WTC11 (cell line): ENCODE data around the gene PDE6B. TPM values are rescaled to one million over a fixed set of nuclear protein-coding genes. Genes with fewer than 3 reads are reported as not detected.

Experiments used
- ATAC-seq: fragments of 200-7000 bp; cut with Tn5 transposase; 2 replicates; pipeline ENCODE4 v1.10.0; 2021; ENCODE audit warnings: mild to moderate bottlenecking, moderate library complexity
- CTCF ChIA-PET: fragments of 300-600 bp; sonication (Branson Sonifier 250); formaldehyde crosslinking; loops from one replicate; lab custom pipeline; 2021; ENCODE audit warnings: antibody characterized with exemption; lab: Charles Lee
- POLR2A ChIA-PET: fragments of 350-600 bp; sonication (Branson Sonifier 250); formaldehyde crosslinking; loops from one replicate; lab custom pipeline; 2021; ENCODE audit warnings: antibody characterized with exemption; lab: Charles Lee
- DNase-seq: peaks from one replicate; pipeline ENCODE4 v3.0.0; 2021; ENCODE audit warnings: low spot score
- H3K27ac Mint-ChIP-seq: 2 replicates; pipeline ENCODE4 v1.8.0; 2021; ENCODE audit warnings: mixed read lengths
- H3K27me3 Mint-ChIP-seq: 2 replicates; pipeline ENCODE4 v1.8.0; 2021; ENCODE audit warnings: low read depth, mild to moderate bottlenecking, moderate library complexity, mixed read lengths
- H3K36me3 Mint-ChIP-seq: 2 replicates; pipeline ENCODE4 v1.8.0; 2021; ENCODE audit warnings: mixed read lengths
- H3K4me1 Mint-ChIP-seq: 2 replicates; pipeline ENCODE4 v1.8.0; 2022; ENCODE audit warnings: mixed read lengths
- H3K4me3 Mint-ChIP-seq: 2 replicates; pipeline ENCODE4 v1.8.0; 2021; ENCODE audit warnings: mild to moderate bottlenecking, moderate library complexity, mixed read lengths
- H3K9me3 Mint-ChIP-seq: 2 replicates; pipeline ENCODE4 v1.8.0; 2021; ENCODE audit warnings: mixed read lengths
- ATF1 ChIP-seq: sonication (generic); formaldehyde crosslinking; IDR thresholded peaks from 2 replicates; pipeline ENCODE4 v1.8.1; 2023; ENCODE audit warnings: mild to moderate bottlenecking, moderate library complexity, missing genetic modification reagents
- CBFB ChIP-seq: sonication (generic); formaldehyde crosslinking; IDR thresholded peaks from 2 replicates; pipeline ENCODE4 v1.8.1; 2022; ENCODE audit warnings: mild to moderate bottlenecking, low read depth, missing genetic modification reagents
- E2F5 ChIP-seq: sonication (generic); formaldehyde crosslinking; IDR thresholded peaks from 2 replicates; pipeline ENCODE4 v1.8.1; 2022; ENCODE audit warnings: mild to moderate bottlenecking, moderate library complexity, missing genetic modification reagents
- EMX1 ChIP-seq: fragments of 250-450 bp; sonication (Bioruptor Pico); IDR thresholded peaks from 2 replicates; pipeline ENCODE4 v1.8.0; 2021; ENCODE audit warnings: mild to moderate bottlenecking
- FOXJ3 ChIP-seq: sonication (generic); formaldehyde crosslinking; IDR thresholded peaks from 2 replicates; pipeline ENCODE4 v1.9.0; 2021; ENCODE audit warnings: missing genetic modification reagents, mild to moderate bottlenecking, borderline replicate concordance
- FOXK1 ChIP-seq: sonication (generic); formaldehyde crosslinking; IDR thresholded peaks from 2 replicates; pipeline ENCODE4 v1.8.0; 2022; ENCODE audit warnings: mild to moderate bottlenecking, moderate library complexity, missing genetic modification reagents
- HMGXB4 ChIP-seq: sonication (generic); formaldehyde crosslinking; IDR thresholded peaks from 2 replicates; pipeline ENCODE4 v1.8.1; 2023; ENCODE audit warnings: mild to moderate bottlenecking, moderate library complexity, missing genetic modification reagents
- IRF2 ChIP-seq: sonication (generic); formaldehyde crosslinking; IDR thresholded peaks from 2 replicates; pipeline ENCODE4 v1.8.0; 2022; ENCODE audit warnings: low read depth, missing genetic modification reagents, borderline replicate concordance
- MXD4 ChIP-seq: fragments of 250-450 bp; sonication (Bioruptor Pico); IDR thresholded peaks from 2 replicates; pipeline ENCODE4 v1.8.0; 2021; ENCODE audit warnings: mild to moderate bottlenecking, moderate library complexity, borderline replicate concordance
- NR3C1 ChIP-seq: sonication (generic); formaldehyde crosslinking; conservative IDR thresholded peaks from 2 replicates; pipeline ENCODE4 v1.8.1; 2023; ENCODE audit warnings: low read depth, mild to moderate bottlenecking, missing genetic modification reagents
- RELA ChIP-seq: sonication (generic); formaldehyde crosslinking; IDR thresholded peaks from 2 replicates; pipeline ENCODE4 v1.8.1; 2022; ENCODE audit warnings: missing genetic modification reagents, mild to moderate bottlenecking, borderline replicate concordance
- SMAD4 ChIP-seq: sonication (generic); formaldehyde crosslinking; IDR thresholded peaks from 2 replicates; pipeline ENCODE4 v1.8.0; 2022; ENCODE audit warnings: mild to moderate bottlenecking, missing genetic modification reagents
- SOX15 ChIP-seq: fragments of 250-450 bp; sonication (Bioruptor Pico); IDR thresholded peaks from 2 replicates; pipeline ENCODE4 v1.9.0; 2021; ENCODE audit warnings: mild to moderate bottlenecking
- TCF7 ChIP-seq: sonication (generic); formaldehyde crosslinking; IDR thresholded peaks from 2 replicates; pipeline ENCODE4 v1.8.0; 2022; ENCODE audit warnings: mild to moderate bottlenecking, low read depth, missing genetic modification reagents, moderate library complexity
- TEAD4 ChIP-seq: sonication (generic); formaldehyde crosslinking; IDR thresholded peaks from 2 replicates; pipeline ENCODE4 v1.8.0; 2022; ENCODE audit warnings: mild to moderate bottlenecking, missing genetic modification reagents
- TP53 ChIP-seq: sonication (generic); formaldehyde crosslinking; IDR thresholded peaks from 2 replicates; pipeline ENCODE4 v1.8.1; 2023; ENCODE audit warnings: mild to moderate bottlenecking, missing genetic modification reagents
- ZNF138 ChIP-seq: sonication (generic); formaldehyde crosslinking; conservative IDR thresholded peaks from 2 replicates; pipeline ENCODE4 v1.8.1; 2022; ENCODE audit warnings: mild to moderate bottlenecking, moderate library complexity, missing genetic modification reagents
- ZNF219 ChIP-seq: sonication (generic); formaldehyde crosslinking; IDR thresholded peaks from 2 replicates; pipeline ENCODE4 v1.8.0; 2023; ENCODE audit warnings: missing genetic modification reagents, mild to moderate bottlenecking, borderline replicate concordance
- ZNF423 ChIP-seq: fragments of 250-450 bp; sonication (Bioruptor Pico); IDR thresholded peaks from 2 replicates; pipeline ENCODE4 v2.1.2; 2022; ENCODE audit warnings: mild to moderate bottlenecking, moderate library complexity
- total RNA-seq: library from RNA; stranded (reverse); gene quantifications from 3 replicates; pipeline ENCODE4 v1.2.3, GENCODE V29; 2021

The PDE6B gene
- total RNA-seq, 1 experiment from 2014 or later = 7.1 TPM

- TF ChIP-seq TP53 = no peak
- no peak for TF ChIP-seq E2F5 (CRISPR knock-in tag)
- TF ChIP-seq SMAD4 (CRISPR knock-in tag) = no peak
- no peak for TF ChIP-seq IRF2 (CRISPR knock-in tag)
- TF ChIP-seq RELA (CRISPR knock-in tag) = no peak
- no peak for TF ChIP-seq ZNF138
- TF ChIP-seq FOXK1 (CRISPR knock-in tag) = no peak
- peak; percentile 8 for DNase-seq
- Mint-ChIP-seq H3K9me3 (peaks cover 22% of the 10 kb centered on the region), H3K36me3 (peaks cover 6% of the 10 kb centered on the region; the same call in 1 of the 2 replicates), H3K4me1 (peaks cover 3% of the 10 kb centered on the region; the same call in 1 of the 2 replicates), H3K27me3 (peaks cover 7% of the 10 kb centered on the region), H3K27ac (no peak overlapping the region), H3K4me3 (no peak overlapping the region)
- ATAC-seq = no peak
- ChIA-PET POLR2A (no interaction called here), CTCF (no interaction called here)
Observed at GRCh38 chr4:629915-630641, 4.7 kb downstream of the PDE6B start.

- CTCF ChIA-PET = no interaction called here
- peak; percentile 6 for DNase-seq
- POLR2A ChIA-PET = no interaction called here
- Mint-ChIP-seq H3K4me1 (no peaks in the 10 kb centered on the region; the same call in 1 of the 2 replicates), H3K9me3 (peaks cover 22% of the 10 kb centered on the region)
- TF ChIP-seq HMGXB4 (CRISPR knock-in tag) = no peak
- no peak for TF ChIP-seq TEAD4 (CRISPR knock-in tag)
- no peak for TF ChIP-seq ZNF423 (CRISPR knock-in tag)
- TF ChIP-seq ATF1 (CRISPR knock-in tag) = no peak
- TF ChIP-seq RELA (CRISPR knock-in tag) = no peak
- TF ChIP-seq, all 79 proteins: peak for 0
- ATAC-seq = no peak
- no peak overlapping the region for H3K27ac Mint-ChIP-seq
- peaks cover 7% of the 10 kb centered on the region for H3K27me3 Mint-ChIP-seq
- H3K4me3 Mint-ChIP-seq = no peak overlapping the region
- peaks cover 6% of the 10 kb centered on the region; the same call in 1 of the 2 replicates for H3K36me3 Mint-ChIP-seq
Observed at GRCh38 chr4:630656-631055, 5.3 kb downstream of the PDE6B start.

- ChIA-PET POLR2A (no interaction called here), CTCF (no interaction called here)
- Mint-ChIP-seq H3K9me3 (peaks cover 22% of the 10 kb centered on the region), H3K36me3 (peaks cover 6% of the 10 kb centered on the region; the same call in 1 of the 2 replicates), H3K27me3 (peaks cover 7% of the 10 kb centered on the region), H3K4me3 (no peak overlapping the region), H3K4me1 (no peaks in the 10 kb centered on the region), H3K27ac (no peak overlapping the region)
- ATAC-seq (no peak), DNase-seq (peak; percentile 5)
- TF ChIP-seq ZNF219 = no peak
- no peak for TF ChIP-seq SOX15 (CRISPR knock-in tag)
- no peak for TF ChIP-seq TCF7 (CRISPR knock-in tag)
- TF ChIP-seq MXD4 (CRISPR knock-in tag) = no peak
- TF ChIP-seq CBFB (CRISPR knock-in tag) = no peak
- no peak for TF ChIP-seq E2F5 (CRISPR knock-in tag)
- no peak for TF ChIP-seq EMX1 (CRISPR knock-in tag)
- TF ChIP-seq FOXJ3 (CRISPR knock-in tag) = no peak
- TF ChIP-seq NR3C1 (CRISPR knock-in tag) = no peak
Observed at GRCh38 chr4:632196-632790, 6.9 kb downstream of the PDE6B start.
